ENCODE results near the gene TXN.
A peak's percentile ranks its signal among the peaks of the same experiment; 100 is the strongest.
"Not testable (repeated sequence)": the region's sequence is repeated elsewhere in the genome, so short reads cannot be mapped to it uniquely, and the experiment has no call there.

TXN gene

DNA sequence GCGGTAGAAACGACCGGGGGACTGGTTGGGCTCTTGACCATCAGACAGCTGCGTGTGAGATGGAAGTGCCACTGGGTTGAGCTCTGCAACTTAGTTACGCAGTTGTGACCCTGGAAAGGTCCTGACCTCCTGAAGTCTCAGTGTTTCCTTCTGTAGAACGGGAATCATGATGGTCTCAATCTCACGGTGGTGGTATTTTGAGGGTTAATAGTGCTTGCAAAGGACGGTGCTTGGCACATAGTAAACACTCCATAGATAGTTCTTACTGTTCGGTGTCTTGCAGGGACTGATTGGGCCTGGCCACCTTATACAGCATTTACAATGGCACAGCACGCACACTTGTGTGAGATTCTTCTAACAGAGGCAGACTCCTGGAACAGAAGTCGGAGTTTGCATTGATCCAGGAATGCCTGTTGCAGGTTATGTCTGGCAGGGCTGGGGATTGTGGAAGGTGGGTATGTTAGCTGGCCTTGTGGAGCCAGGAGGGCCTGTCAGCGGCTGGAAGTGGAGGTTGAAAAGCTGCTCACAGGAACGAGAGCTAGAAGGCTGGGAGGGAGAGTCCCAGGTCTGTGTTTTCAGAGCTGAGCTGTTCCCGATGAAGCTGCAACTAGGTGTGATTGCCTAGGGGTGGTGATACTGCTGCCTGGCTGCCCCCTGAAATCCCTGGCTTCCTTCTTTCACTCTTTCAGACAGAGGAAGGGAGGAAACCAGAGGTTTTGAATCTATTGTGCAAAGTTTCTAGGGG lies 962 bp upstream of the TXN start:
- no peak for DNase-seq

DNA sequence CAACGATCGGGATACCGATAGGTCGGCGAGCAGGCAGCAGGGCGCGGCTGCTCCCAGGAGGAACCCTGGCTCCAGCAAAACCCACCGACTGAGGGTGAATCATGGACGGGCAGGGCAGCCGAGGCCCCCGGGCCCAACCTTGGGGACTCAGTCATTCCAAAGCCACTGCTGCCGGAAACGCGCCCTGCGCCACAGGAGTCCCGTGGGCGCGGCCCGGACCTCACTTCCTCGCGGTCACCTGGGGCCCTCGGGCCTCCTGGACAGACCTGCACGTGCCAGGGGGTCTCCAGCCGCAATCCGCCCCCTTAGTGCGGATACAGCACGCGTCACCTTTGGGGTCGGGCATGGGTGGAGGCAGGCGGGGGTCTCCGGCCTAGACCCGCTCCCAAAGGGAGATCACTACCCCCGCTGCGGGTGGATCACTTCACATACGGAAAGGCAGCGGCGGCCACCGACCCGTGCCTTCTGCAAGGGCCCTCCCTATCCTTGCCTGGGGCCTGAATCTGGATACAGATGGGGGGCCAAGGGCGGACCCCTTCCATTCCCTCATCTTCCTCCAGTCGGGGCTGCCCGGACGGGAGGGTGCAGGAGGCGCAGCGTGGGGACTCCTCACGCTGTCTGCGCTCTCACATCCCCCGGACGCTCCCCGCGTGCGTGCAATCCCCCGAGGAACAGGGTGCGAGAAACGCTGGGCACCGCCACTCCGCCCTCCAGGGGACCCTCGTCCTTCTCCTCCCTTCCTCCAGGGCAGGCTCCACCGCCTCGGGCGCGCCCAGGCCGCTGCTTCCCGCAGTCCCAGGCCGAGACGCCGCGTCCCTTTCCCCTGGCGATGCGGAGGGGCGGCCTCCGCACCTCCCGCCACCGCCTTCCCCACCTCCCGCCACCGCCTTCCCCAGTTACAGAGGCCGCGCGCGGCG lies 586 bp downstream of the TXN start:
- DNase-seq: no peak

DNA sequence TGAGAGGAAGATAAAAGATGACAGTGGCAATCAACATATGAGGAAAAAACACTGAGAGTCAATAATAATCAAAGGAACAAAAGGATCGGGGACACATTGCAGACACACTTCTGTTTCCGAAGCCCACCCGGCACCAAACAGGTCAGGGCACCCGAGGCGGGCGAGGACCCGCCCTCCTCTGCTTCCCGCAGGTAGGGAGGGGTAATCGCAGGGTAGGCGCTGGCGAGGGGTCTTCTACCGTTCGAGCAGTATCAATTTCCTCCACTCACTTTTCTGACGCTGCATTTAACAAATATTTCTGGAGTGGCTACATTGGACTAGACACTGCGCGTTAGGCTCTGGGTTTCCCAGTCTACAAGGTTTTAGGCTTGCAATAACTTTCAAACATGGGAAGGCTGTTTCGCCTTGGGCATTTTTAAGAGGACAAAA lies 1.3 kb downstream of the TXN start:
- DNase-seq: no peak

DNA sequence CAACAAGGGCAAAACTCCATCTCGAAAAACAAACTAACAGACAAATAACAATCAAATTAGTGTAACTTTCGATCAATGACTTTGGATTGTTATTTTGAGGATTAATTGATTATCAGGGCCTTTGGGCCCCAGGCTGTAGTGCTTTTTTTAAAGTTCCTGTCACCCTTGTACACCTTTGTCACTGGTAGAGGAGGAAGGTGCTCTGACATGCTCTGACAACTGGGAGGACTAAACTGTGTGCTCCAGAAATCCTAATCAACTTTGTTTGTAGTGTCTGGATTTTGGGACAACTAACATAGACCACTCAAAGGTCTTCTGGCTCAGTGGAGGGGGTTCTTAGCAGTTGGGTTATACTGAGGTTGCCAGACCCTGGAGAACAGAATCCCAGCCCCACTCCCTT lies 1.8 kb downstream of the TXN start:
- no peak for DNase-seq

DNA sequence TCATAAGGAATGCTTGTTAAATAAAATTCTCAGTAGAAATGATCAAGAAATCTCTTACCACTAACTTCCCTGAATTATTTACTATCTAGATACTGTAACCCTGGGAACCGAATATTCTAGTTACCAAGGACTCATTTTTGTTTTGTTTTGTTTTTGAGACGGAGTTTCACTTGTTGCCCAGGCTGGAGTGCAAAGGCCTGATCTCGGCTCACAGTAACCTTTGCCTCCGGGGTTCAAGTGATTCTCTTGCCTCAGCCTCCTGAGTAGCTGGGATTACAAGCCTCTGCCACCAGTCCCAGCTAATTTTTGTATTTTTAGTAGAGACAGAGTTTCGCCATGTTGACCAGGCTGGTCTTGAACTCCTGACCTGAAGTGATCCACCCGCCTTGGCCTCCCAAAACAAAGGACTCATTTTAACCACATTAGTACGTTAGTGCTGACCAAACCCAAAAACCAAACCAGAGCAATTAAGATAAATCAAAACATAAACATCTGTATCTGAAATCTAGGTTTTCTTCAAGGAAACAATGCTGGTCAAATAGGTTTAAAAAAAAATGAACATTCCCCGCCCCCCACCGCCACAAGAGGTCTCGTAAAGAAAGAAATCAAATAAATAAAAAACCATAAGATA lies 3.7 kb downstream of the TXN start:
- DNase-seq: no peak

DNA sequence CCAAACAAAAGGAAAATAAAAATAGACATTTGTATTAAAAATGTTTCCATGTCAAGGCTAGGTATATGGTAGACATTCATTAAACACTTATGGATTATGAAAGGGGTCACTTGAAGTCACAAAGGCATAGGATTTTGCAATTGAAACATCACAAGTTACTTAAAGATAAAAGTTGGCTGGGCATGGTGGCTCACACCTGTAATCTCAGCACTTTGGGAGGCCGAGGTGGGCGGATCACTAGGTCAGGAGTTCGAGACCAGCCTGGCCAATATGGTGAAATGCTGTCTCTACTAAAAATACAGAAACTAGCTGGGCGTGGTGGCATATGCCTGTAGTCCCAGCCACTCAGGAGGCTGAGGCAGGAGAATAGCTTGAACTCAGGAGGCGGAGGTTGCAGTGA lies 4.5 kb downstream of the TXN start:
- not testable (repeated sequence) for DNase-seq

DNA sequence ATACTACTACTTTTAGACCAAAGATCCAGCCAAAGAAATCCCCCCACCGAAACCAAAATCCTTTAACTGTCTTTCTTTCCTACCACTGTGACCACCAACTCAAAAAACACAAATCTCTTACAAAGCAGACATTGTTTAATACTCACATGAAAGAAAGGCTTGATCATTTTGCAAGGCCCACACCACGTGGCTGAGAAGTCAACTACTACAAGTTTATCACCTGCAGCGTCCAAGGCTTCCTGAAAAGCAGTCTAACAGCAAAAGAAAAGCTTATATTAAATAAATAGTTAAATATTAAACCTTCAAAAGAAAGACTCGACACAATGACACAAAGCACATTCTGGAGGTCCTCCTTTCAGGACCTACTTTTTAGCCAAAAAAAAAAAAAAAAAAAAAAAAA lies 5.1 kb downstream of the TXN start:
- no peak for DNase-seq

DNA sequence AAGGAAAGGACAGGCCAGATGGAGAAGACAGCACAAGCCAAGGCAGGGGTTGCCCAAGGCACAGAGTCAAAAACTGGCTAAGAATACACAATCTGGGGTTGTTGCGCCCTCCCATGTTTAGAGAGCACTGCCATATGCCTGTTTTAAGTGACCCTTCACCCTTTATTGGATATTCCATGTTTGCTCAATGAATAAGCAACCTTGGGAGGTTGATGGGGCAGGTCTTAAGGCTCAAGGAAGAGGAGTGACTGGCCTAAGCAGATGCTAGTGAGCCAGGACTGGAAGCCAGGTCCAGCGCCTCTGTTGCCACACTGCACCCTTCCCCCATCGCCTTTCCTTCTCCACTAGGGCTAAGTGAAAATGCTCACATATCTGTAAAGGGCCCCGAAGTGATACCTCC lies 6.7 kb downstream of the TXN start:
- no peak for DNase-seq

DNA sequence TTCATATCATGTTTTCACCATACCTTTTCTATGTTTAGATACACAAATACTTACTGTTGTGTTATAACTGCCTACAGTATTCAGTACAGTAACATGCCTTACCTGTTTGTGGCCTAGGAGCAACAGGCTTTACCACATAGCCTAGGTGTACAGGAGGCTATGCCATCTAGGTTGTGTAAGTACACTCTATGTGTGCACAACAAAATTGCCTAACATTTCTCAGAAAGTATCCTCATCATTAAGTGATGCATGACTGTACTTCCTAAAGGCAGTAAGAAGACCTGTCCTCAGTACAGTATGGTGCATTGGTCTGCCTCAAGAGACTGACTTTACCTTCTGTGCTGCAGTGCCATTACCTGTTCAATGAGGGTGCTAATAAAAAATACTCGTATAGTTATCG lies 7.9 kb downstream of the TXN start:
- no peak for DNase-seq

DNA sequence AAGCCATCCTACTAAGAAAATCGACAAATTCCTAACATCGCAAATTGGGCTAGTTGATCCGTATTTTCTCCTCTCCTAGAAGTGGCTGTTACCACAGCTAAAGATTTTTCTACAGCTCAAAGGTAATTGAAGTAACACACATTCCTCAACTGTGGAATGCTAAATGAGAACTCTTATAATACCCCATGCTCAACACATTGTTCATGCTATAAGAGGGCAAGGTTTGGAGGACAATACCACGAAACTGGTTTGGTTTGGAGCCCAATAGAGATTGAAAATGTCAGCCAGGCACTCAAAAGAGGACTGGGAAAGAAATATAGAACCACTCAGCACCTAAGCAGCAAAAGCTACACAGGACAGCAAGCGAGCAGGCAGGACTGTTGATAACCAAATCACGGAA lies 10.1 kb downstream of the TXN start:
- DNase-seq: no peak

DNA sequence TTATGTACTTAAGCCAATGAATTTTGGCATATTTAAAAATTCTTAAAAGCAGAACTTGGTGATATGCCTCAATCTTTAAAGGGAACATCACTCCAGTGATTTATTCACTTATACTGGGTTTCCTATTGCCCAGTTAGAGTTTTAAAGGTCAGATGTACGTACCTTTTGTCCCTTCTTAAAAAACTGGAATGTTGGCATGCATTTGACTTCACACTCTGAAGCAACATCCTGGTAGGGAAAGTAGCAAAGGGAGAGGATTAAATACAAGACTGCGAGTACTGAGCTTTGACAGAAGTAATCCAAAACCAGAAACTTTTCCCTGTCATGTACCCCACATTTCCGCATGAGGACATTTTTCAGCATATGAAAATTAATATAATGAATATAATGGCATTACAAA lies 11.7 kb downstream of the TXN start:
- no peak for DNase-seq

DNA sequence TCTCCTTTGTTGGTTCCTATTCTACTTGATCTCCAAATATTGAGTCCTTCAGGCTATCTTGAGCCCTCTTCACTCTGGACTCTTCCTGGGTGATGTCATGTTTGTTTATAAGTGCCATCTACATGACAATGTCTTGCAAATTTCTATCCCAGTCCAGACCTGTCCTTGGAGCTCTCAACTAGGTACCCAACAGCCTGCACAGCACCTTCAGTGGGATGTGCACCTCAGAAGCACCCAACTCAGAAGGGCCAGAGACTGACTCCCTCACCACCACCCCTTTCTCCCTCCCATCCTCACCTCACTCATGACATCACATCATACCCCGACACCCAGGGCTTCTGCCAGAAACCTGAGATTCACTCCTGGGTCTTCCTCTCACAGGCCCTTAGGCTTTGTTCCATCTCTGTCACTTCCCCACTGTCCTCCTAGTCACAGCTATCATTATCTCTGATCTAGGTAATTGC lies 14.4 kb downstream of the TXN start:
- no peak for DNase-seq

DNA sequence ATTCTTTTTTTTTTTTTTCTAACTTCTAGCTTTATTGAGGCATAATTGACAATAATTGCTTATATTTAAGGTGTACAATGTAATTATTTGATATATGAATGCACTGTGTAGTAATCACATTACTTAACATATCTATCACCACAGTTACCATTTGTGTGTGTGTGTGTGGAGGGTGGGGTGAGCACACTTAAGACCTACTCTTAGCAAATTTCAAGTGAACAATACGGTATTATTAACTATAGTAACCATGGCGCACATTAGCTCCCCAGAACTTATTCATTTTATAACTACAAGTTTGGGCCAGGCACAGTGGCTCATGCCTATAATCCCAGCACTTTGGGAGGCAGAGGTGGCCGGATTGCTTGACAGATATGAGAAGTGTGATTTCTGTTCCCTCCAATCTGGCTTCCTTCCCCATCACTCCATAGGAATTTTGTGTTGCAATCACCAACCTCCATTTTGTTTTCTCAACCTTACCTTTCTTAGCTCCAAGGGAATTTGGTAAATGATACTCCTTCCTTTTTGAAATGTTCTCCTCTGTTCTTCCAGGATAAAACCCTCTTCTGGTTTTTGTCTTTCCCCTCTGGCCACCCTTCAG lies 14.9 kb downstream of the TXN start:
- no peak for DNase-seq

DNA sequence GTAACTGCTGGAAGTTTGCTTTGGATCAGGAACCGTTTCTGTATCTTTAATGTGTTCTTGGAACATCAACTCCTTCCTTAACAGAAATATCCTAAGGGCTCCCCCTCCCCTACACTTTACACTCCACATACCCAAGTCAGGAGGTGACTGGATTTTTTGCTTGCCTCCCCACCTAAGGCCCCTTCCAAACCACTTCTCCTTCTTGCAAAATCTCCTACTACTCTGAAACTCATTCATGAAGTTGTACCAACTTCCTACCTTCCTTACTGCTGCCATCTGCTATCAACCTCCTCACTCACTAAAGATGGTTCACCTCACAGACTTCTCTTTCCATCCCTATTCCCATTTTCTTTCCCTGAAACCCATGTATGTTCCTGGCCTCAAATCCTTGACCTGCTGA lies 16.1 kb downstream of the TXN start:
- no peak for DNase-seq

DNA sequence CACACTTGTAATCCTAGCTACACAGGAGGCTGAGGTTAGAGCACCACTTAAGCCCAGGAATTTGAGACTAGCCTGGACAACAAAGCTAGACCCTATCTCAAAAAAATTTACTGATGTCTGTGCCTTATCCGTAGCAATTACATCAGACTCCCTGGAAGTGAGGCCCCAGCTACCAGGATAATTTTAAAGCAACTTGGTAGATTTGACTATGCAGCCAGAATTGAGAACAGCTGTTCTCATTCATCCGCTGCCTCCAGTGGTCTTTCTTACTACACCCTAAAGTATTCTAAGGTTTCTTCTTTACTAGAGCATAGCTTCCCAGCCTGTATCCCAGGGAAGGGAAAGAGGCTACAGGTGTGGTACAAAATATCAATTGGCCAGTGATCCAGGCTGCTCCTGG lies 28.0 kb downstream of the TXN start:
- DNase-seq: no peak

DNA sequence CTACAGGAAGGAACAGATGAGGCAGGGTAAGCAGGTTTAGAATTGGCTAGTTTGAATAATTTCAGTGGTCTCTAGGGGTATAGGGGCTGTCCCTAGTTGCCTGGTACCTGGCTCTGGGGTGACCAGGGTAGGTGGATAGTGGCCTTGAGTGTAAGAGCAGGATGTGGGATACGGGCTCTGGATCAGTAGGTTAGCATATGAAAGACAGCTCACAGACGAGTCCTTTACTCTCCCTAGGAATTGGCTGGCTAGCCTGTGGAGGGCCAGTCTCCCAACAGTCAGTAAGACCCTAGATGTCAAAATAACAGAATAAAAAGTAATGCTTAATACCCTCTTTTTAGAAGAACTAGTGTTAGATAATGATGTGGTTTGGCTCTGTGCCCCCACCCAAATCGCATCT lies 31.7 kb downstream of the TXN start:
- no peak for DNase-seq

DNA sequence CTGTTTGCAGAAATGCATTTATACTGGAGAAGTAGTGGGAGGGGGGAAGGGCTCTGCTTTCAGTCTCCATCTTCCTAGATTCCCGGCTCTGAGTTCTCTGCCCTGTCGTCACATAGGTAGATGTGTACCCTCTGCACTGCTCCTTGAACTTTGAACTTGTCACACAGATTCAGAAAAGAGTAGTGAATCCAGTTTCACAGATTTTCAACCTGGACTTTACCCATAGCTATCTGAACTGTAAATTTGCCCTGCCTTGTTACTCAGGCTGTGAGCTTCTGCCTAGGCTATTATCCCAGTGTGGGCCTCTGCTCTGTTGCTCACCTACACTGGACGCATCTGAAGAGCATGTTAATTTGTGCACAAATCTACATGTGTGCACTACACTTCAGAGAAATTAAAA lies 35.5 kb downstream of the TXN start:
- DNase-seq: no peak

DNA sequence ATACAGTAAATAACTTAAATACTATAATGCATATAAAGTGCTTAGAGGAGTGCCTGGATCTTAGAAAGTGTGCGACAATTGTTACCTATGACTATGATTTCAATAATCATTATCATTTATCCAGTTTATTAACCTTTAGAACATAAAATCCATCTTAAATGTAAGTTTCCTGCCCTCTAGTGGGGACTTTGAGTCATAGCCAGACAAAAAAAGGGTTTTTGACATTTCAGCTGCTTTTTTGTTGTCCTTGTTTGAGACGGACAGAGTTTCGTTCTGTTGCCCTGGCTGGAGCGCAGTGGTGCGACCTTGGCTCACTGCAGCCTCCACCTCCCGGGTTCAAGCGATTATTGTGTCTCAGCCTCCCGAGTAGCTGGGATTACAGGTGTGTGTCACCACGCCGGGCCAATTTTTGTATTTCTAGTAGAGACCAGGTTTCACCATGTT lies 38.6 kb downstream of the TXN start:
- peak; percentile 25 for DNase-seq

DNA sequence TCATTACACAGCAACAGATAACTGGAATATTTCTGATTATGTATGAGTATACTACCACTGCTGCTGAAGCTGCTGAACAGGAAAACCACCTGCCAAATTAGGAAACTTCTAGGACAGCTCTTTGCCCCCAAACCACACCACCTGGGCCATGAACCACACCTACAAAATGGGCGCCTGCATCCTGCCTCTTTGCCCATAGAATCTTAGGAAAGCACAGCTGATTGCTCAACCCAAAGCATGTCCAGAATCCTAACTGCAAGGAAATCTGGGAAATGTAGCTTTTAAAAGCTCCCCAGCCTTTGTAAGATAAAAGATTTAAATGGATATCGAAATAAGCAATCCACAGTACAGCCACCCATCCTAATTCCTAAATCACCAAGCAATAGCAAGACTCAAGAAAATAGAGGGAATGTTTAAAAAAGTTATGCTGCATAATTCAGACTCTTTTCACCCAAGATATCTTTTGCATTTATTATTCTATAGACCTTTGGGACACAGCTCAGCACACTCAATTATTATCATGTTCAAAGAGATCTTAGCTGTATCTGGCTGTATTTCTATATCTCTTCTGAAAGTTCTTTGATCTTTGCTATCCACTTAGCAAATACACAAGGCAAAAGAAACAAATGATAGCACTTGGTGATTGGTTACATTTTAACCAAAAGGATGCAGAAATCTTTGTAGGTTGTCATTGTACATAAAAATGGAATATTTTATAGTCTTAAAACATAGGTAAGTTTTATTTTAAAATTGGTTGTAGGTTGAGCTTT lies 41.5 kb downstream of the TXN start:
- no peak for DNase-seq

DNA sequence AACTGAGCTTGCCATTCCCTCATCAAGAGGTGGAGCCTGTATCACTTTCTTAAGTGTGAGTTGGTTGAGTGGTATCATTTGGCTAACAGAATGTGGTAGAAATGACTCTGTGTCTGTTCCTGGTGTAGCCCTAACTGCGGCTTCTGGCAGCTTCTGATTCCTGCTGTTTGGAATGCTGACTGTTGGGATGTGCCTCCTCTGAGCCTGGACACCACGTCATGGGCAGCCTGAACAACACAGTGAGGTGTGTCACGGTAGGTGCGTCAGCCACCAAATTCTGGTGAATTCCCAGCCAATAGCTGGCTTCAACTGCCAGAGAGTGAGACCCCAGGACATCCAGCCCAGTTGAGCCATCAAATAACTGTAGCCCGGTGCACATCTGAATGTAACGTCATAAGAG lies 42.2 kb downstream of the TXN start:
- no peak for DNase-seq

DNA sequence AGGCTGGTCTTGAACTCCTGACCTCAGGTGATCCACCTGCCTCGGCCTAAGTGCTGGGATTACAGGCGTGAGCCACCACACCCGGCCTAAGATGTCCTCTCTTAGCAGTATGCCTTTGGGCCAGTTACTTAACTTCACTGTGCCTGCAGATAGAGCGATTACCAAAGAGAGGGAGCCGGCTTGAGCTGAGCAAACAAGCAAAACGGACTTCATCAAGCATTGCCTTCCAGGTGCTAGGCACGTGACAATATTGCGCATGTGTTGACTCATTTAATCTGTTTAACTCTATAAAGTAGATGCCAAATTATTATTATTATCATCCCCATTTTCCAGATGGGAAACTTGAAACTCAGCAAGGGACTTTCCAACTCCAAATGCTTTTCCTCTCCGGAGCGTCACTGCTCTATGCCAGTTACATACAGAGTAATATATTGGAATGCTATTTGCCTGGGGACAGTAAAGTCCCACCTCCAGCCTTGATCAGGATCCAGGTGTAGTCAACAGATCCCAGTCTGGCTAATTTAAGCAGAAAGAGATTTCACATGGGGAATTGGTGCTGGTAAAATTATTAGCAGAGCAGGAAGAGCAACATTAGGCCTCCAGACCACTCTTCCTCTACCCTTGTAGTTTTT lies 42.8 kb downstream of the TXN start:
- no peak for DNase-seq

DNA sequence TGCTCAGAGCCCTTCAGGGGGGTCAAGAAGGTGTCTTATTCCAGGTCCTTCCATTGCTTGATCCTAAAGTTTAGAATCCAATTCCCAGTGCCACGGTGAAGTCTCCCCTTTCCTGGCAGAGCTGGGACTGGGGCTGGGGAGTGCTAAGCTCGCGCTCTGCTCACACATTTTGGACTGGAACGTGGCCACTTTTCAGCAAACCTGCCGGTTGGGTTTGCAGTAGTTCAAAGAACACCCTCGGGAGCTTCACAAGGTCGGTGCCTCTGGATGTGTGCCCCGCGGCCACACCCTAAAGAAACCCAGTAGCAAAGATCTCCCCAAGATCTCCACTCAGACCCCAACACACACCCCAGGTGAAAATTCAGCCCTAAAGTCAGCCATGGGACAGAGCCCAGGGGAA lies 48.3 kb downstream of the TXN start, which contains the start of gene C9orf152:
Gene C9orf152 (minus strand): TSS at position 129 of the 400 bp plus-strand sequence. CDS start 580 bp downstream, outside the sequence.
- DNase-seq: no peak

All from NCI-H1436 (cell line).